ENCODE data around the gene RNF128. TPM values are rescaled to one million over a fixed set of nuclear protein-coding genes. Genes with fewer than 3 reads are reported as not detected.
"Not testable (repeated sequence)": the region's sequence is repeated elsewhere in the genome, so short reads cannot be mapped to it uniquely, and the experiment has no call there.

Gene RNF128
- total RNA-seq, 4 donors from 2014 or later = 0.37 to 1.6 TPM; not detected in 2

DNA sequence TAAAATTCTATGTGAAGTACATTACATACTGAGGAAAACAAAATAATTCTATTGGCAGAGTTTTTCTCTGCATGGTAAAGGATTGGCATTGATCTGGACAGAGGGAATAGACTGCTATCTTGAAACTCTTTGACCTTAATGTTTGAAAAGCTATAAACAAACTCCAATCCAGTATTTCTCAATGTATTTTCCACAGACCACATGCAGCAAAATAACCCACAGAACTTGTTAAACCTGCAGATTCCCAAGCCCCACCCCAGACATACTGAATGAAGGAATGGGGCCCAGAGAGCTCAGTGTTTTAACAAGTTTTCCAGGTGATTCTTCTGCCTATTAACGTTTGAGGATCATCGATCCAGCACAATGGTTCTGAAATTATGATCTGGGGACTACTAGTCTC lies 15.7 kb downstream of the RNF128 start:
- DNase-seq (ENCODE audit: low spot score) (no peak), ATAC-seq (ENCODE audit: low FRiP score) (no peak)
- TF ChIP-seq, protein P1, sequence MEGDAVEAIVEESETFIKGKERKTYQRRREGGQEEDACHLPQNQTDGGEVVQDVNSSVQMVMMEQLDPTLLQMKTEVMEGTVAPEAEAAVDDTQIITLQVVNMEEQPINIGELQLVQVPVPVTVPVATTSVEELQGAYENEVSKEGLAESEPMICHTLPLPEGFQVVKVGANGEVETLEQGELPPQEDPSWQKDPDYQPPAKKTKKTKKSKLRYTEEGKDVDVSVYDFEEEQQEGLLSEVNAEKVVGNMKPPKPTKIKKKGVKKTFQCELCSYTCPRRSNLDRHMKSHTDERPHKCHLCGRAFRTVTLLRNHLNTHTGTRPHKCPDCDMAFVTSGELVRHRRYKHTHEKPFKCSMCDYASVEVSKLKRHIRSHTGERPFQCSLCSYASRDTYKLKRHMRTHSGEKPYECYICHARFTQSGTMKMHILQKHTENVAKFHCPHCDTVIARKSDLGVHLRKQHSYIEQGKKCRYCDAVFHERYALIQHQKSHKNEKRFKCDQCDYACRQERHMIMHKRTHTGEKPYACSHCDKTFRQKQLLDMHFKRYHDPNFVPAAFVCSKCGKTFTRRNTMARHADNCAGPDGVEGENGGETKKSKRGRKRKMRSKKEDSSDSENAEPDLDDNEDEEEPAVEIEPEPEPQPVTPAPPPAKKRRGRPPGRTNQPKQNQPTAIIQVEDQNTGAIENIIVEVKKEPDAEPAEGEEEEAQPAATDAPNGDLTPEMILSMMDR (IDR thresholded peaks at IDR 0.05) = no peak

DNA sequence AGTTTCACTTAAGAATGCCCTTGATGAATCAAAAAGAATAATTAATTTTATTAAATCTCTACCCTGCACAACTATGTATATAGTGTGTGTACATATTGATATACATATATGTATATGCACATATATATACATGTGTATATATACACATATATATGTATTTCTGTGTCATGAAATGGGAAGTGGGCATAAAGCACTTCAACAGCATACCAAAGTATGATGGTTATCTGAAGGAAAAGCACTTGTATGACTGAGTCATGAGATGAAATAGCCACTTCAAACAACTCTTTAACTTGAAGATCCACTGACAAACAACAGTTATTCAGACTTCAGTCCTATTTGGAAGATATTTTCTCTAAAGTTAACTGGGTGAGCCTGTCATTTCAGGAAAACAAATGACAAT lies 16.3 kb downstream of the RNF128 start:
- DNase-seq (ENCODE audit: low spot score) (no peak), ATAC-seq (ENCODE audit: low FRiP score) (no peak)
- TF ChIP-seq, protein P1 (IDR thresholded peaks at IDR 0.05) = no peak

GRCh38 chrX:106748377-106748776 lies 21.9 kb downstream of the RNF128 start:
- DNase-seq (ENCODE audit: low spot score) = no peak
- TF ChIP-seq, protein P1 (IDR thresholded peaks at IDR 0.05) = no peak
- no peak for ATAC-seq (ENCODE audit: low FRiP score)

DNA sequence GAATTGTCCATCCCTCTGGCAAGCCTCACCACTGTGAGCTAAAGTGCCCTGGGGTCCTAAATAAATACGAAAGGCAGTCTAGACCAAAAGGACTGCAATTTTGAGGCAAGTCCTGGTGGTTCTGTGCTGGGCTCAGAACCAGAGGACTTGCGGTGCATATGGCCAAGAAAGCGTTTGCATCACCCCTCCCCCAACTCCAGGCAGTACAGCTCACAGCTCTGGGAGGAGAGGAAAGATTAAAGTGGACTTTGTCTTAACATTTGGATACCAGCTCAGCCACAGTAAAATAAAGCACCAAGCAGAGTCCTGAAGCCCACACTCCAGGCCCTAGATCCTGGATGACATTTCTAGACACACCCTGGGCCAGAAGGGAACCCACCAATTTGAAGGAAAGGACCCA lies 24.9 kb downstream of the RNF128 start:
- TF ChIP-seq, protein P1 (IDR thresholded peaks at IDR 0.05) = no peak
- no peak for DNase-seq (ENCODE audit: low spot score)
- no peak for ATAC-seq (ENCODE audit: low FRiP score)

GRCh38 chrX:106752101-106752678 lies 25.7 kb downstream of the RNF128 start:
- DNase-seq (ENCODE audit: low spot score) (no peak), ATAC-seq (ENCODE audit: low FRiP score) (no peak)
- TF ChIP-seq, protein P1 (IDR thresholded peaks at IDR 0.05) = no peak

GRCh38 chrX:106769288-106769687 lies 42.8 kb downstream of the RNF128 start:
- not testable (repeated sequence) for DNase-seq (ENCODE audit: low spot score); ATAC-seq (ENCODE audit: low FRiP score)

- TF ChIP-seq, protein P1 (IDR thresholded peaks at IDR 0.05) = no peak
- ATAC-seq (ENCODE audit: low FRiP score) (no peak), DNase-seq (ENCODE audit: low spot score) (no peak)
Observed at GRCh38 chrX:106774981-106775380, 48.5 kb downstream of the RNF128 start.

Measured in omental fat pad (tissue), 4 donors.